ENCODE measurements around the gene NANOS2. TPM values are rescaled to one million over a fixed set of nuclear protein-coding genes. Genes with fewer than 3 reads are reported as not detected.

NANOS2 gene
- total and polyA plus RNA-seq, 9 donors = not detected

DNA sequence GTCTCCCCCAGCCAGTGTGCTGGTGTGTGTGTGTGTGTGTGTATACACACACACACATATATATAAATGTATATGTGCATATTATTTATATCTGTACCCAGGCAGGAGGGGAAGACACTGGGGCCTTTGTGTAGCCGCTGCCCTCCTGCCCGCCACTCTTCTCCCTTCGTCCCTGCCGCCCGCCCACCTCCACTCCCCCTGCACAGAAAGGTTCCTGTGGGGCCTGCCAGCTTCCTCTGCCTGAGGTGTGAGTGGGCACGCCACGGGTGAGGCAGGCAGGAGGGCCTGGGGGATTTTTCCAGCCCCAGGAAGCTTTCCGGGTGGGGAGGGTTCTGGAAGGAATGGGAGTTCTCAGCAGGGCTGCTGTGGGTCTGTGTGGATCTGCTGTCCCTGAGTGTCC is 35.5 kb downstream of the NANOS2 start:
- TF ChIP-seq POLR2A (IDR thresholded peaks at IDR 0.05) (no peak), CTCF (IDR thresholded peaks at IDR 0.05) (no peak), EP300 (IDR thresholded peaks at IDR 0.05) (no peak)
- no peaks in the 10 kb centered on the region for H3K9me3 ChIP-seq
- no peak overlapping the region for H3K27ac ChIP-seq
- H3K27me3 ChIP-seq = no peaks in the 10 kb centered on the region
- DNase-seq = no peak
- no peak overlapping the region for H3K4me3 ChIP-seq
- peaks cover 11% of the 10 kb centered on the region for H3K4me1 ChIP-seq (ENCODE audit: insufficient read depth)
- intact Hi-C loops (cut with DNase I) = no loop called here
- WGBS, 3 donors = 71 to 79% (median 71%) methylated on average over 8 of the region's 8 CpGs
- no peaks in the 10 kb centered on the region for H3K36me3 ChIP-seq

DNA sequence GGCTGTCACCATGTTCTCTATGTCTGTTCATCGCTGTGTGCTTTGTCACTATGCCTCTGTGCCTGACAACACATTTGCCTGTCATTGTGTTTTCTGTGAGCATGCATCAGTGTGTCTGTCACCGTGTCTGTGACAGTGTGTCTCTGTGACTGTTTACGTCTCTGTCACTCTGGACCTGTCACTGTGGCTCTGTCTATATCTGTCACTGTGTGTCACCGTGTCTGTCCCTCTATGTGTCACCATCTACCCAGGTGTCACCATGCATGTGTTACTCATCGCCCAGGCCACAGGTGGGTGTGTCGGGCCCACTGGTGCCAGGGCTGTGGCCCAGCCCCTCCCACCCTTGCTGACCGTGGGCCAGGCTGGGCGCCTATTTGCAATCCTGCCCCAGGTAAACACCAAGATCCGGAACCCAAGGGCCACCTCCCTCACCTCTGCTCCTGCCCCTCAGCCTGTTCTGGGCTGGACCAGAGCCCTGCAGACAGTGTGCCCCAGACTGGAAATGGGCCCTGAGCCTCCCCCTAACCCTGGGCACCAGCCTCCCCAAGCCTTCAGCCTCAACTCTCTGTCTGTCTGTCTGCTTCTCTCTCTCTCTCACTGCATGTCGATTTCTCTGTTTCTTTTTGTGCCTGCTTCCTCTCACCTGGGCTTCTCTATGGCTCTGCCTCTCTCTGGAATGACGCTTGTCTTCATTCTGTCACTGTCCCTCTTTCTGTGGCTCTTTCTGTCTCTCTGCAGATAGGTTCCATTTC is 36.4 kb downstream of the NANOS2 start:
- 78 to 86% (median 84%) methylated on average over 11 of the region's 11 CpGs for WGBS, 3 donors
- no peaks in the 10 kb centered on the region for H3K27me3 ChIP-seq
- intact Hi-C loops (cut with DNase I) = no loop called here
- H3K36me3 ChIP-seq = no peaks in the 10 kb centered on the region
- no peak overlapping the region for H3K4me3 ChIP-seq
- TF ChIP-seq CTCF (IDR thresholded peaks at IDR 0.05) (no peak), EP300 (IDR thresholded peaks at IDR 0.05) (no peak), POLR2A (IDR thresholded peaks at IDR 0.05) (no peak)
- DNase-seq = no peak
- H3K4me1 ChIP-seq (ENCODE audit: insufficient read depth) = peaks cover 6% of the 10 kb centered on the region
- no peak overlapping the region for H3K27ac ChIP-seq
- H3K9me3 ChIP-seq = no peaks in the 10 kb centered on the region

GRCh38 chr19:45876411-45877197 is 38.0 kb downstream of the NANOS2 start:
- no peak overlapping the region for H3K27ac ChIP-seq
- no peaks in the 10 kb centered on the region for H3K36me3 ChIP-seq
- no peaks in the 10 kb centered on the region for H3K4me1 ChIP-seq (ENCODE audit: insufficient read depth)
- H3K9me3 ChIP-seq = no peaks in the 10 kb centered on the region
- H3K27me3 ChIP-seq = no peaks in the 10 kb centered on the region
- no peak for TF ChIP-seq CTCF (IDR thresholded peaks at IDR 0.05)
- TF ChIP-seq EP300 (IDR thresholded peaks at IDR 0.05) = no peak
- no peak for TF ChIP-seq POLR2A (IDR thresholded peaks at IDR 0.05)
- intact Hi-C loops (cut with DNase I) = no loop called here
- 7 to 9% (median 7%) methylated on average over 40 to 41 of the region's 41 CpGs for WGBS, 3 donors
- DNase-seq = peak in 1 of 5 donors; percentile 49
- no peak overlapping the region for H3K4me3 ChIP-seq

DNA sequence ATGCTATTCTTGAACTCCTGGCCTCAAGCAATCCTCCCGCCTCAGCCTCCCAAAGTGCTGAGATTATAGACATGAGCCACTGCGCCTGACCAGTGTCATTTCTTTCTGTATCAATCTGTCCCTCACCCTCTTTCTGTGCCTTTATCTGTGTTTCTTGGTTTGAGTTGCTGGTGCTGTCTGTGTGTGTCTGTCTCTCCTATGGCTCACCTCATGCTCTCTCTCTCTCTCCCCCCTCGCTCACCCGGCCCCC is 38.5 kb downstream of the NANOS2 start:
- TF ChIP-seq EP300 (IDR thresholded peaks at IDR 0.05) = no peak
- no peak for TF ChIP-seq CTCF (IDR thresholded peaks at IDR 0.05)
- no peak for TF ChIP-seq POLR2A (IDR thresholded peaks at IDR 0.05)
- Histone ChIP-seq H3K4me3 (no peak overlapping the region), H3K27me3 (no peaks in the 10 kb centered on the region), H3K27ac (no peak overlapping the region), H3K9me3 (no peaks in the 10 kb centered on the region), H3K4me1 (ENCODE audit: insufficient read depth) (no peaks in the 10 kb centered on the region), H3K36me3 (no peaks in the 10 kb centered on the region)
- intact Hi-C loops (cut with DNase I) = no loop called here
- no peak for DNase-seq
- 44 to 53% (median 52%) methylated on average over 4 of the region's 4 CpGs for WGBS, 3 donors
